HepG2 (cell line): Measurements from ENCODE around the gene PELI1. TPM values are rescaled to one million over a fixed set of nuclear protein-coding genes. Genes with fewer than 3 reads are reported as not detected.

ENCODE experiments used
- ATAC-seq: fragments of 200-7000 bp; cut with Tn5 transposase; 3 replicates; pipeline ENCODE4 v1.9.1; 2020; ENCODE audit warnings: mild to moderate bottlenecking, moderate library complexity
- BruUV-seq: library from RNA; stranded (reverse); fragments of 400-500 nt; replicated peaks from 2 replicates; lab custom pipeline; 2021; lab: Mats Ljungman, UMichigan
- CTCF ChIA-PET: fragments of 300-600 bp; formaldehyde crosslinking; extraction: SDS; loops from one replicate; lab custom pipeline; 2021; ENCODE audit warnings: low total read pairs, inconsistent platforms, low intra/inter-chr PET ratio; lab: Yijun Ruan, JAX
- POLR2A ChIA-PET: fragments of 350-600 bp; sonication (Branson Sonifier 250); formaldehyde crosslinking; loops from one replicate; lab custom pipeline; 2020; ENCODE audit warnings: antibody characterized with exemption, inconsistent platforms; lab: Yijun Ruan, JAX
- DNase-seq: peaks from one replicate; pipeline ENCODE4 v3.0.0-alpha.2; 2015; ENCODE audit warnings: low spot score
- FAIRE-seq: peaks from 3 replicates; lab custom pipeline; 2011; peaks lifted over from hg19 to GRCh38; lab: Jason Lieb, UNC
- H2AFZ ChIP-seq: one replicate; pipeline ENCODE4 v1.6.1; 2011; ENCODE audit warnings: low read length, inconsistent platforms
- H3K27ac ChIP-seq: fragments of 300-600 bp; 3 replicates; pipeline ENCODE4 v1.8.0; 2011; ENCODE audit warnings: mixed run types, mild to moderate bottlenecking, mixed read lengths, low read length, inconsistent platforms; ENCODE audit not compliant: insufficient read depth; ENCODE audit errors: extremely low read length
- H3K27me3 ChIP-seq, 2 experiments: fragments of 200-600 bp in 1 of 2; 2 replicates in 1 of 2; 3 replicates in 1 of 2; pipeline versions ENCODE4 v1.6.0 to v1.8.0; 2011; ENCODE audit warnings: low read length in 2 of 2, mild to moderate bottlenecking in 2 of 2, moderate library complexity in 2 of 2, inconsistent platforms in 1 of 2; ENCODE audit not compliant: insufficient read depth in 2 of 2, control insufficient read depth in 1 of 2
- H3K36me3 ChIP-seq, 2 experiments: fragments of 200-600 bp in 1 of 2; replicated peaks in 1 of 2; 2 replicates in 1 of 2; 3 replicates in 1 of 2; pipeline versions ENCODE4 v1.5.1 to v1.8.0; 2011; ENCODE audit warnings: low read length in 2 of 2, inconsistent platforms in 1 of 2; ENCODE audit not compliant: insufficient read depth in 2 of 2, control insufficient read depth in 1 of 2
- H3K4me1 ChIP-seq: 2 replicates; pipeline ENCODE4 v1.5.1; 2012; ENCODE audit warnings: low read length, inconsistent platforms; ENCODE audit not compliant: insufficient read depth
- H3K4me2 ChIP-seq: 2 replicates; pipeline ENCODE4 v1.6.0; 2011; ENCODE audit warnings: low read depth, low read length, inconsistent platforms
- H3K4me3 ChIP-seq, 3 experiments: fragments of 200-600 bp in 1 of 3; sonication (generic), shearing (Covaris generic) in 1 of 3; replicated peaks in 1 of 3; 2 replicates each; pipeline ENCODE4 v1.5.1; 2011 to 2016; ENCODE audit warnings: low read length in 3 of 3, inconsistent platforms in 2 of 3, low read depth in 2 of 3, mild to moderate bottlenecking in 2 of 3, control low read depth in 1 of 3, mixed read lengths in 1 of 3; ENCODE audit not compliant: insufficient read depth in 1 of 3
- H3K79me2 ChIP-seq: one replicate; pipeline ENCODE4 v1.6.1; 2011; ENCODE audit warnings: low read length, inconsistent platforms; ENCODE audit not compliant: insufficient read depth
- H3K9ac ChIP-seq: 2 replicates; pipeline ENCODE4 v1.6.0; 2011; ENCODE audit warnings: mild to moderate bottlenecking, low read depth, low read length, inconsistent platforms; ENCODE audit not compliant: insufficient read depth
- H3K9me3 ChIP-seq: 2 replicates; pipeline ENCODE4 v1.5.1; 2012; ENCODE audit warnings: mild to moderate bottlenecking, low read length
- H4K20me1 ChIP-seq: 2 replicates; pipeline ENCODE4 v1.6.0; 2011; ENCODE audit warnings: inconsistent platforms, mild to moderate bottlenecking, low read length, moderate library complexity; ENCODE audit not compliant: insufficient read depth
- BCL6 ChIP-seq: IDR thresholded peaks from 2 replicates; pipeline ENCODE4 v1.6.1; 2016; ENCODE audit warnings: missing genetic modification reagents, missing compliant biosample characterization
- EEA1 ChIP-seq: sonication (generic); formaldehyde crosslinking; IDR thresholded peaks from 2 replicates; pipeline ENCODE4 v1.5.1; 2020; ENCODE audit warnings: mild to moderate bottlenecking, missing genetic modification reagents, borderline replicate concordance
- EED ChIP-seq: sonication (generic); formaldehyde crosslinking; IDR thresholded peaks from 2 replicates; pipeline ENCODE4 v1.5.0; 2020; ENCODE audit warnings: mild to moderate bottlenecking, missing genetic modification reagents
- EP300 ChIP-seq, 3 experiments: sonication (generic) in 1 of 3; formaldehyde crosslinking in 1 of 3; IDR thresholded peaks; 2 replicates each; pipeline versions ENCODE4 v1.5.1 to v1.6.1; 2011 to 2020; ENCODE audit warnings: low read depth in 2 of 3, low read length in 2 of 3, borderline replicate concordance in 1 of 3, improper control_type of control experiment in 1 of 3, mild to moderate bottlenecking in 1 of 3, missing genetic modification reagents in 1 of 3, moderate library complexity in 1 of 3
- HOXA5 ChIP-seq: sonication (generic); formaldehyde crosslinking; IDR thresholded peaks from 2 replicates; pipeline ENCODE4 v1.4.0; 2020; ENCODE audit warnings: missing genetic modification reagents
- KDM1A ChIP-seq: IDR thresholded peaks from 2 replicates; pipeline ENCODE4 v1.6.1; 2016; ENCODE audit warnings: missing compliant biosample characterization
- NAIF1 ChIP-seq: sonication (generic); formaldehyde crosslinking; IDR thresholded peaks from 2 replicates; pipeline ENCODE4 v1.5.0; 2020; ENCODE audit warnings: mild to moderate bottlenecking, missing genetic modification reagents, borderline replicate concordance
- RARG ChIP-seq: sonication (generic); formaldehyde crosslinking; IDR thresholded peaks from 2 replicates; pipeline ENCODE4 v1.4.0; 2020; ENCODE audit warnings: low read depth, mild to moderate bottlenecking, missing genetic modification reagents
- TCF7 ChIP-seq: sonication (generic); IDR thresholded peaks from 2 replicates; pipeline ENCODE4 v1.6.1; 2016; ENCODE audit warnings: antibody characterized with exemption, low read depth
- XBP1 ChIP-seq: sonication (generic); formaldehyde crosslinking; IDR thresholded peaks from 2 replicates; pipeline ENCODE4 v1.5.0; 2020; ENCODE audit warnings: missing genetic modification reagents
- ZFP36 ChIP-seq: fragments of 150-350 bp; IDR thresholded peaks from 2 replicates; pipeline ENCODE4 v1.6.1; 2018; ENCODE audit warnings: borderline replicate concordance, low read length, low read depth; ENCODE audit not compliant: partially characterized antibody
- ZFP41 ChIP-seq: sonication (generic); formaldehyde crosslinking; IDR thresholded peaks from 2 replicates; pipeline ENCODE4 v1.4.0; 2020; ENCODE audit warnings: mild to moderate bottlenecking, missing genetic modification reagents, borderline replicate concordance
- ZNF501 ChIP-seq: sonication (generic); formaldehyde crosslinking; IDR thresholded peaks from 2 replicates; pipeline ENCODE4 v1.5.1; 2020; ENCODE audit warnings: mild to moderate bottlenecking, moderate library complexity, missing genetic modification reagents
- ZNF616 ChIP-seq: sonication (generic); formaldehyde crosslinking; IDR thresholded peaks from 2 replicates; pipeline ENCODE4 v1.5.0; 2020; ENCODE audit warnings: low read depth, mild to moderate bottlenecking, missing genetic modification reagents
- ZNF672 ChIP-seq: sonication (generic); formaldehyde crosslinking; IDR thresholded peaks from 2 replicates; pipeline ENCODE4 v1.8.1; 2022; ENCODE audit warnings: missing genetic modification reagents
- WGBS: methylation state at CpG from one replicate; pipeline ENCODE4 v1.1.6; 2017; ENCODE audit warnings: low lambda C conversion rate; 5-methylcytosine and 5-hydroxymethylcytosine counted together
- in situ Hi-C: cut with HindIII; loops from 2 replicates; pipeline ENCODE4 v1.10.0; 2017; ENCODE audit warnings: low pct_unique_long_range_greater_than_20kb; ENCODE audit not compliant: extremely low pct_ligation_motif_present
- intact Hi-C: fragments of 100-400 bp; cut with micrococcal nuclease; formaldehyde crosslinking; loops from one replicate; pipeline ENCODE4 v1.10.0; 2022; ENCODE audit not compliant: unreplicated experiment
- polyA plus RNA-seq, 8 experiments: library from polyadenylated mRNA; depleted of rRNA in 3 of 8; stranded (reverse) in 7 of 8; unstranded in 1 of 8; fragments of >200 nt; fragmentation: Illumina TruSeq in 4 of 8; extraction: Trizol in 4 of 8; gene quantifications; 2 replicates each; pipeline versions ENCODE4 v1.2.1 to v1.2.3, GENCODE V29; 2011 to 2016; ENCODE audit warnings: low read depth in 4 of 8, missing spikeins in 1 of 8, mixed read lengths in 1 of 8; ENCODE audit not compliant: insufficient read depth in 1 of 8
- total RNA-seq, 5 experiments: library from RNA; depleted of rRNA; stranded (reverse); fragments of >200 nt; fragmentation: Illumina TruSeq; extraction: Trizol; gene quantifications; 2 replicates each; pipeline ENCODE4 v1.2.3, GENCODE V29; 2016; ENCODE audit warnings: low read depth in 1 of 5
- TF ChIP-seq, protein P1 (sequence below): sonication (generic); formaldehyde crosslinking; IDR thresholded peaks from 2 replicates; pipeline ENCODE4 v1.8.1; 2023; ENCODE audit warnings: mild to moderate bottlenecking, missing genetic modification reagents
- TF ChIP-seq, protein P2 (sequence below): sonication (generic); formaldehyde crosslinking; IDR thresholded peaks from 2 replicates; pipeline ENCODE4 v1.5.1; 2020; ENCODE audit warnings: missing genetic modification reagents, mild to moderate bottlenecking, borderline replicate concordance

The PELI1 gene
- total and polyA plus RNA-seq, 2 of the 13 experiments (the other 11 are each of a cell fraction or from before 2014, with no cell fraction given): 12.5 to 16.2 TPM

DNA sequence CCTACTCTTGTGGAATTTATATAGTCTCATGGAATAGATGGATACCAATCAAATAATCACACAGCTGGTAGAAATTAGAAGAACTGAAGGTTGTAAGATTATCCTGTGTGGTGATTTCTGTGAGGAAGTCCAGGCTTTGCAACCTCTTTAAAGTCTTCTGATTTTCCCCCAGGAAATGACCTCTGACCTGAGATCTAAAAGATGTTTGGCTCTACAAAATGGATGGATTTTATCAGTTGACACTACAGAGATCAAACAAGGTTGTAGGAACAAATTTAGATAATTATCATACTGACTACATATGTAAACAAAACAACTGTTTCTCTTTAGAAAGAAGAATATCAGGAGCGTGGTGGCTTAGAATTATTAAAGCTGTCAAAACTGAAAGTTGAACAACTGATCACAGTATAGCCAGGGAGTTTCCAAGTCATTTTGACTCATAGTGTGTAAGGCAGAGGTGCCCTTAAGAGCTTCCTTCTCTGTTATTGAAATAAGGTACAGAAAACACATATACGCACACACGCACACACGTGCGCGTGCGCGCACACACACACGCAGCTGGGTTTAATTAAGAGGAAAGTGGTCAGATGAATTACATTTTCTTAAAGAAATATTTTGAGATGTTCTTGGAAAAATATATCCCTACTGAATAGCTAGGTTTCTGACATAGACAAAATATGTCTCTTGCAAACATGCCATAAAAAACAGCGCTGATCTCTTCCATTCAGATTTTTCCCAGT lies 35.5 kb upstream of the PELI1 start:
- FAIRE-seq: no peak
- Histone ChIP-seq H3K9me3 (no peaks in the 10 kb centered on the region), H3K36me3 (no peaks in the 10 kb centered on the region), H3K4me1 (peaks cover 6% of the 10 kb centered on the region; the same call in 1 of the 2 replicates), H3K27ac (no peak overlapping the region), H3K4me2 (no peak overlapping the region), H3K27me3 (no peaks in the 10 kb centered on the region), H3K4me3 (no peak overlapping the region), H2AFZ (no peak overlapping the region), H3K79me2 (no peaks in the 10 kb centered on the region), H3K9ac (no peak overlapping the region), H4K20me1 (no peaks in the 10 kb centered on the region)
- BruUV-seq: no TSS peak
- TF ChIP-seq ZNF501 (no peak), KDM1A (CRISPR knock-in tag) (no peak), ZNF672 (CRISPR knock-in tag) (no peak), ZNF616 (CRISPR knock-in tag) (no peak), EED (CRISPR knock-in tag) (no peak), XBP1 (CRISPR knock-in tag) (no peak), RARG (CRISPR knock-in tag) (no peak), BCL6 (no peak)
- DNase-seq: no peak
- 84% methylated on average over 10 of the region's 10 CpGs for WGBS
- no peak for ATAC-seq
- POLR2A ChIA-PET: no interaction called here
- CTCF ChIA-PET: no interaction called here
- intact Hi-C loops (no loop called here), in situ Hi-C loops (no loop called here)

DNA sequence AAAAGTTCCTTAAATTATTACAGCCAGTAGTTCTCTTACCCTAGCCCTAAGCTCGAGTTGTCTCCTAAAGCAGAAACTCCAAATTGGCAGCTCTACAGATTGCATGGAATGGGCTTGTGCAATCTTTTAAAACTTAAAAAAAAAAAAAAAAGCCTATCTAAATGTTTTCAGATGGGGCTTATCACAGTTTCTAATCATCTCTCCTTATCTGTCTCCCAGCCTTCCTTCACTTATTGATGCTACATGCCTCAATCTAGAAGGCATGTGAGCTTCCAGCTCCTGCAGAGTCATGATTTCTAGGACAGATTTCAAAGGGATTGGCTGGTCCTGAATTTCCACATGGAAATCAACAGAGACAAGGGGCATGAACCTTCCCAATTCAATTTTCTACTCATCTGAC lies 33.1 kb upstream of the PELI1 start:
- ATAC-seq (no peak), FAIRE-seq (no peak), DNase-seq (no peak)
- Histone ChIP-seq H3K9me3 (no peaks in the 10 kb centered on the region), H3K4me2 (no peak overlapping the region), H3K79me2 (no peaks in the 10 kb centered on the region), H2AFZ (no peak overlapping the region), H3K27ac (no peak overlapping the region), H3K4me1 (peaks cover 6% of the 10 kb centered on the region; the same call in 1 of the 2 replicates), H3K36me3 (no peaks in the 10 kb centered on the region), H4K20me1 (no peaks in the 10 kb centered on the region), H3K4me3 (no peak overlapping the region), H3K9ac (no peak overlapping the region), H3K27me3 (no peaks in the 10 kb centered on the region)
- WGBS: 3% methylated on average over 1 of the region's 1 CpG
- no TSS peak for BruUV-seq
- in situ Hi-C loops: no loop called here
- ChIA-PET POLR2A (no interaction called here), CTCF (no interaction called here)
- intact Hi-C loops: no loop called here
- TF ChIP-seq ZFP36 (no peak), HOXA5 (CRISPR knock-in tag) (no peak), EP300 (IDR thresholded peaks at IDR 0.05; ENCODE audit: low read depth in 2 of 2, low read length in 2 of 2) (no peak), EP300 (CRISPR knock-in tag; IDR thresholded peaks at IDR 0.05; ENCODE audit: borderline replicate concordance) (no peak), TCF7 (no peak), ZFP41 (CRISPR knock-in tag) (no peak), NAIF1 (no peak), EEA1 (no peak)
- TF ChIP-seq, protein P1, sequence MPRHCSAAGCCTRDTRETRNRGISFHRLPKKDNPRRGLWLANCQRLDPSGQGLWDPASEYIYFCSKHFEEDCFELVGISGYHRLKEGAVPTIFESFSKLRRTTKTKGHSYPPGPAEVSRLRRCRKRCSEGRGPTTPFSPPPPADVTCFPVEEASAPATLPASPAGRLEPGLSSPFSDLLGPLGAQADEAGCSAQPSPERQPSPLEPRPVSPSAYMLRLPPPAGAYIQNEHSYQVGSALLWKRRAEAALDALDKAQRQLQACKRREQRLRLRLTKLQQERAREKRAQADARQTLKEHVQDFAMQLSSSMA (CRISPR knock-in tag): no peak
- TF ChIP-seq, protein P2, sequence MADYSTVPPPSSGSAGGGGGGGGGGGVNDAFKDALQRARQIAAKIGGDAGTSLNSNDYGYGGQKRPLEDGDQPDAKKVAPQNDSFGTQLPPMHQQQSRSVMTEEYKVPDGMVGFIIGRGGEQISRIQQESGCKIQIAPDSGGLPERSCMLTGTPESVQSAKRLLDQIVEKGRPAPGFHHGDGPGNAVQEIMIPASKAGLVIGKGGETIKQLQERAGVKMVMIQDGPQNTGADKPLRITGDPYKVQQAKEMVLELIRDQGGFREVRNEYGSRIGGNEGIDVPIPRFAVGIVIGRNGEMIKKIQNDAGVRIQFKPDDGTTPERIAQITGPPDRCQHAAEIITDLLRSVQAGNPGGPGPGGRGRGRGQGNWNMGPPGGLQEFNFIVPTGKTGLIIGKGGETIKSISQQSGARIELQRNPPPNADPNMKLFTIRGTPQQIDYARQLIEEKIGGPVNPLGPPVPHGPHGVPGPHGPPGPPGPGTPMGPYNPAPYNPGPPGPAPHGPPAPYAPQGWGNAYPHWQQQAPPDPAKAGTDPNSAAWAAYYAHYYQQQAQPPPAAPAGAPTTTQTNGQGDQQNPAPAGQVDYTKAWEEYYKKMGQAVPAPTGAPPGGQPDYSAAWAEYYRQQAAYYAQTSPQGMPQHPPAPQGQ (CRISPR knock-in tag): no peak
